H1 (cell line): ENCODE measurements around the gene EMID1. TPM values are rescaled to one million over a fixed set of nuclear protein-coding genes. Genes with fewer than 3 reads are reported as not detected.

Experiments used
- CTCF ChIA-PET: fragments of 300-600 bp; sonication (Branson Sonifier 250); formaldehyde crosslinking; loops from one replicate; lab custom pipeline; 2021; ENCODE audit not compliant: partially characterized antibody; lab: Charles Lee
- POLR2A ChIA-PET: fragments of 300-600 bp; sonication (Branson Sonifier 250); formaldehyde crosslinking; loops from one replicate; lab custom pipeline; 2021; ENCODE audit warnings: inconsistent platforms; ENCODE audit not compliant: partially characterized antibody; lab: Charles Lee
- DNase-seq, 2 experiments: peaks; one replicate each; pipeline versions ENCODE4 v3.0.0 to v3.0.0-alpha.2; 2010 to 2022; ENCODE audit warnings: low spot score in 2 of 2, low read depth in 1 of 2, mixed read lengths in 1 of 2
- FAIRE-seq: peaks from 2 replicates; lab custom pipeline; 2011; peaks lifted over from hg19 to GRCh38; lab: Jason Lieb, UNC
- H2AFZ ChIP-seq: 2 replicates; pipeline ENCODE4 v1.8.1; 2012; ENCODE audit warnings: low read length, inconsistent platforms
- H2AK5ac ChIP-seq: 2 replicates; pipeline ENCODE4 v1.6.1; 2013; ENCODE audit warnings: low read depth, low read length
- H2BK120ac ChIP-seq: replicated peaks from 2 replicates; pipeline ENCODE3; 2013; ENCODE audit warnings: low read depth, low read length, inconsistent platforms
- H2BK12ac ChIP-seq: 2 replicates; pipeline ENCODE4 v1.6.1; 2013; ENCODE audit warnings: low read depth, low read length
- H2BK15ac ChIP-seq: 2 replicates; pipeline ENCODE4 v1.6.1; 2013; ENCODE audit warnings: low read length
- H2BK20ac ChIP-seq: 2 replicates; pipeline ENCODE4 v1.6.1; 2013; ENCODE audit warnings: low read length
- H2BK5ac ChIP-seq: 2 replicates; pipeline ENCODE4 v1.6.1; 2013; ENCODE audit warnings: low read depth, low read length
- H3K14ac ChIP-seq: 2 replicates; pipeline ENCODE4 v1.6.1; 2013; ENCODE audit warnings: inconsistent platforms; ENCODE audit not compliant: insufficient read length
- H3K18ac ChIP-seq: 2 replicates; pipeline ENCODE4 v1.6.1; 2013; ENCODE audit warnings: low read length; ENCODE audit errors: extremely low read depth
- H3K23ac ChIP-seq: 2 replicates; pipeline ENCODE4 v1.6.1; 2013; ENCODE audit warnings: inconsistent platforms; ENCODE audit not compliant: insufficient read length
- H3K23me2 ChIP-seq: 2 replicates; pipeline ENCODE4 v1.6.1; 2013; ENCODE audit warnings: low read depth, low read length
- H3K27ac ChIP-seq: 2 replicates; pipeline ENCODE4 v1.6.1; 2011; ENCODE audit warnings: low read depth, low read length, inconsistent platforms
- H3K27me3 ChIP-seq, 4 experiments: replicated peaks in 1 of 4; 1 replicate in 1 of 4; 2 replicates in 3 of 4; pipeline versions ENCODE4 v1.6.1 to v1.8.1; 2011 to 2013; ENCODE audit warnings: low read length in 3 of 4, mild to moderate bottlenecking in 3 of 4, inconsistent platforms in 2 of 4, mixed read lengths in 2 of 4, moderate library complexity in 1 of 4; ENCODE audit not compliant: control insufficient read depth in 3 of 4, insufficient read depth in 3 of 4; ENCODE audit errors: extremely low read depth in 1 of 4
- H3K36me3 ChIP-seq, 4 experiments: 2 replicates each; pipeline versions ENCODE4 v1.6.1 to v1.8.1; 2011 to 2013; ENCODE audit warnings: mild to moderate bottlenecking in 4 of 4, low read length in 3 of 4, moderate library complexity in 2 of 4, control low read depth in 1 of 4, inconsistent platforms in 1 of 4; ENCODE audit not compliant: insufficient read depth in 4 of 4, control insufficient read depth in 2 of 4
- H3K4ac ChIP-seq: replicated peaks from 2 replicates; pipeline ENCODE3; 2013; ENCODE audit warnings: low read length, low read depth, mixed read lengths, inconsistent platforms; ENCODE audit not compliant: insufficient read length
- H3K4me1 ChIP-seq, 4 experiments: replicated peaks in 1 of 4; 1 replicate in 1 of 4; 2 replicates in 3 of 4; pipeline versions ENCODE4 v1.6.1 to v1.8.1; 2011 to 2013; ENCODE audit warnings: low read length in 3 of 4, inconsistent platforms in 2 of 4, mixed read lengths in 1 of 4; ENCODE audit not compliant: insufficient read depth in 4 of 4, control insufficient read depth in 3 of 4
- H3K4me2 ChIP-seq, 2 experiments: 2 replicates each; pipeline versions ENCODE4 v1.6.1 to v1.8.1; 2011 to 2013; ENCODE audit warnings: low read depth in 2 of 2, low read length in 2 of 2, control low read depth in 1 of 2, inconsistent platforms in 1 of 2, mild to moderate bottlenecking in 1 of 2; ENCODE audit not compliant: insufficient read depth in 1 of 2
- H3K4me3 ChIP-seq, 4 experiments: fragments of 200-600, 300-600 bp in 1 of 4; sonication (generic), shearing (Covaris generic), sonication (Bioruptor Twin) in 1 of 4; 2 replicates each; pipeline versions ENCODE4 v1.5.1 to v1.8.1; 2011 to 2016; ENCODE audit warnings: low read length in 4 of 4, low read depth in 3 of 4, control low read depth in 2 of 4, inconsistent platforms in 2 of 4, mild to moderate bottlenecking in 2 of 4, mixed read lengths in 1 of 4, moderate library complexity in 1 of 4; ENCODE audit not compliant: insufficient read depth in 2 of 4; ENCODE audit errors: extremely low read depth in 1 of 4
- H3K56ac ChIP-seq: replicated peaks from 2 replicates; pipeline ENCODE3; 2013; ENCODE audit warnings: low read depth, mild to moderate bottlenecking, mixed read lengths, low read length, inconsistent platforms; ENCODE audit not compliant: insufficient read length
- H3K79me1 ChIP-seq: 2 replicates; pipeline ENCODE4 v1.6.1; 2013; ENCODE audit warnings: low read depth, low read length, control low read depth
- H3K79me2 ChIP-seq, 2 experiments: 2 replicates each; pipeline versions ENCODE4 v1.6.1 to v1.8.1; 2012 to 2013; ENCODE audit warnings: low read length in 2 of 2, mild to moderate bottlenecking in 2 of 2, inconsistent platforms in 1 of 2; ENCODE audit not compliant: insufficient read depth in 2 of 2, control insufficient read depth in 1 of 2
- H3K9ac ChIP-seq, 4 experiments: replicated peaks in 1 of 4; 1 replicate in 1 of 4; 2 replicates in 3 of 4; pipeline versions ENCODE4 v1.6.1 to v1.8.1; 2011 to 2013; ENCODE audit warnings: low read depth in 3 of 4, low read length in 3 of 4, control low read depth in 2 of 4, mild to moderate bottlenecking in 2 of 4, moderate library complexity in 2 of 4, inconsistent platforms in 1 of 4; ENCODE audit errors: extremely low read depth in 1 of 4
- H3K9me3 ChIP-seq, 2 experiments: 2 replicates each; pipeline versions ENCODE4 v1.6.1 to v1.8.1; 2012 to 2013; ENCODE audit warnings: mild to moderate bottlenecking in 2 of 2, moderate library complexity in 2 of 2, control low read depth in 1 of 2, inconsistent platforms in 1 of 2, low read depth in 1 of 2, low read length in 1 of 2, mixed read lengths in 1 of 2; ENCODE audit not compliant: insufficient read depth in 2 of 2
- H4K20me1 ChIP-seq, 2 experiments: replicated peaks in 1 of 2; 2 replicates each; pipeline versions ENCODE3 to v1.8.1; 2011 to 2013; ENCODE audit warnings: inconsistent platforms in 2 of 2, low read length in 2 of 2, mild to moderate bottlenecking in 1 of 2; ENCODE audit not compliant: insufficient read depth in 2 of 2, control insufficient read depth in 1 of 2
- H4K5ac ChIP-seq: 2 replicates; pipeline ENCODE4 v1.6.1; 2013; ENCODE audit warnings: low read length, low read depth, mixed read lengths, inconsistent platforms; ENCODE audit not compliant: insufficient read length
- H4K8ac ChIP-seq: 2 replicates; pipeline ENCODE4 v1.8.0; 2013; ENCODE audit warnings: mild to moderate bottlenecking, moderate library complexity, low read length, inconsistent platforms; ENCODE audit not compliant: insufficient read depth; ENCODE audit errors: extremely low read depth
- H4K91ac ChIP-seq: replicated peaks from 2 replicates; pipeline ENCODE3; 2013; ENCODE audit warnings: low read length, mixed read lengths, inconsistent platforms; ENCODE audit not compliant: insufficient read length
- HDAC6 ChIP-seq: IDR thresholded peaks from one replicate; pipeline ENCODE4 v1.7.1; 2012; ENCODE audit warnings: low read depth, mild to moderate bottlenecking, inconsistent platforms, low read length, moderate library complexity
- KDM1A ChIP-seq: fragments of 200-600, 300-600 bp; sonication (generic); IDR thresholded peaks from 2 replicates; pipeline ENCODE4 v1.7.1; 2016; ENCODE audit warnings: mild to moderate bottlenecking, low read length, borderline replicate concordance
- WGBS, 2 experiments: shearing (Covaris generic) in 1 of 2; methylation state at CpG; one replicate each; pipeline versions ENCODE4 v1.1.6 to v1.1.7; 2013 to 2015; ENCODE audit warnings: low lambda C conversion rate in 2 of 2, mixed read lengths in 2 of 2, inconsistent platforms in 1 of 2, low coverage in 1 of 2, missing lambda C conversion rate in 1 of 2; ENCODE audit not compliant: insufficient replicate concordance in 2 of 2, insufficient coverage in 1 of 2, insufficient read length in 1 of 2; ENCODE audit errors: extremely low coverage in 1 of 2, missing lambda C conversion rate in 1 of 2; 5-methylcytosine and 5-hydroxymethylcytosine counted together
- polyA plus RNA-seq, 7 experiments: library from polyadenylated mRNA; depleted of rRNA in 3 of 7; stranded (reverse) in 5 of 7; unstranded in 2 of 7; fragments of >200 nt in 5 of 7; fragments of 200-250 nt in 2 of 7; gene quantifications; 1 replicate in 5 of 7; 2 replicates in 1 of 7; 4 replicates in 1 of 7; pipeline versions ENCODE4 v1.2.1 to v1.2.3, GENCODE V29; 2011 to 2013; ENCODE audit warnings: missing spikeins in 2 of 7, mixed read lengths in 2 of 7
- total RNA-seq: library from RNA; stranded (reverse); fragmentation: NEBNext Ultra II Directional; extraction: Animal tissue kit (Norgen Biotek cat#: 25700); gene quantifications from 2 replicates; pipeline ENCODE4 v1.2.1, GENCODE V29; 2021

EMID1 gene
- total and polyA plus RNA-seq, 2 of the 8 experiments (the other 6 are each of a cell fraction or from before 2014, with no cell fraction given) = 3.9 to 7.4 TPM

DNA sequence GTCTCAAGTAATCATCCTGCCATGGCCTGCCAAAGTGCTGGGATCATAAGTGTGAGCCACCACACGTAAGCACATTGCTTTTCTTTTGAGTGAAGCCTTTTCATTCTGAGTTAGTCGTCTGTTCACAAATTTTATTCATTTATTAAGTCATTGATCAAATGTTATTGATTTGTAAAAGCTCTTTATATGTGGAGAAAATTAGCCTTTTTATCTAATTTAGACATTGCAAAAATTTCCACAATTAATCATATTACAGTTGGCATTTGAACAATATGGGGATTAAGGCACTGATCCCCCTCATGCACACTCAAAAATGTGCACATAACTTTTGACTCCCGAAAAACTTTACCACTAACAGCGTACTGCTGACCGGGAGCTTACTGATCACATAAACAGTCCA is 7.5 kb upstream of the EMID1 start:
- CTCF ChIA-PET = interaction anchor here (0.7 to 2.6 kb wide), 6 partner anchors 11 to 178 kb away, joined by 3 to 6 read pairs (median 4); no protein-coding TSS in a partner anchor
- Histone ChIP-seq H3K4me1 (peaks cover 0 to 6% (median 2%) of the 10 kb centered on the region in 4 experiments; a peak in 3 of 7 replicates), H2BK20ac (no peak overlapping the region), H4K8ac (no peak overlapping the region), H4K5ac (no peak overlapping the region)
- peak; percentile 64; the same call in 1 of the 2 replicates for TF ChIP-seq KDM1A
- TF ChIP-seq HDAC6 = no peak
- TF ChIP-seq, all 59 proteins: peak for 1
- Histone ChIP-seq H3K4me2 (no peak overlapping the region), H3K79me1 (no peaks in the 10 kb centered on the region), H3K14ac (no peak overlapping the region), H3K27me3 (no peaks in the 10 kb centered on the region), H2AFZ (no peak overlapping the region), H3K56ac (no peak overlapping the region), H3K4me3 (no peak overlapping the region), H3K9ac (no peak overlapping the region), H2BK120ac (no peak overlapping the region), H3K23ac (no peak overlapping the region), H3K36me3 (no peaks in the 10 kb centered on the region), H2BK12ac (no peak overlapping the region), H4K20me1 (no peaks in the 10 kb centered on the region), H4K91ac (no peak overlapping the region), H2BK5ac (no peak overlapping the region), H3K9me3 (no peaks in the 10 kb centered on the region), H3K23me2 (no peaks in the 10 kb centered on the region; the same call in 1 of the 2 replicates), H3K79me2 (no peaks in the 10 kb centered on the region), H3K27ac (no peak overlapping the region), H3K18ac (no peak overlapping the region), H2BK15ac (no peak overlapping the region), H3K4ac (no peak overlapping the region), H2AK5ac (no peak overlapping the region)
- WGBS, 2 experiments = 95% methylated on average over 5 of the region's 5 CpGs; no CpG with 5 or more reads in 1 of the 2 experiments
- POLR2A ChIA-PET = interaction anchor here (0.7 kb wide), 1 partner anchor 171 kb away, joined by 3 read pairs; no protein-coding TSS in a partner anchor
- DNase-seq (no peak), FAIRE-seq (no peak)
